Measurements from ENCODE around the gene CD24.
"Not testable (repeated sequence)": the region's sequence is repeated elsewhere in the genome, so short reads cannot be mapped to it uniquely, and the experiment has no call there.

The CD24 gene

GRCh38 chr6:106970769-106971168 lies 3.8 kb downstream of the CD24 start:
- not testable (repeated sequence) for DNase-seq (ENCODE audit: low read depth in 1 of 2, low spot score in 1 of 2)

DNA sequence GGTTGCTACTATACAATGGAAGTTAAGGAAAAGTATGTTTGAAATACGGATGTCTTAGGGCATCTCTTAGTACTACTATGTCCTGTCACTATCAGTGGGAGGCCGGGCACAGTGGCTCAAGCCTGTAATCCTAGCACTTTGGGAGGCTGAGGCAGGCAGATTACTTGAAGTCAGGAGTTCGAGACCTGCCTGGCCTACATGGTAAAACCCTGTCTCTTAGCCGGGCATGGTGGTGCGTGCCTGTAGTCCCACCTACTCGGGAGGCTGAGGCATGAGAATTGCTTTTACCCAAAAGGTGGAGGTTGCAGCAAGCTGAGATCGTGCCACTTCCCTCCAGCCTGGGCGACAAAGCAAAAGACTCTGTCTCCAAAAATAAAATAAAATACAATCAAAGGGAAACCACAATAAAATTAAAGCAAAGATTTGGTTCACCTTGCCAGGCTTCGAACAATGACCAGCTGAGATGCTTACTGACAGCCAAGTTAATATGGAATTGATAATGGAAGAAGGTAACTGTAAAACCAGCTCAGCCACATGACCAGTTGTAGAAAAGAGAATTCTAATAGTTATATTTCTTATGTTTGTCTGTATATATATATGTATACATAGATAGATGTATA lies 6.5 kb downstream of the CD24 start:
- no peak for DNase-seq (ENCODE audit: low read depth in 1 of 2, low spot score in 1 of 2)

GRCh38 chr6:106966671-106967640 lies 7.6 kb downstream of the CD24 start:
- DNase-seq (ENCODE audit: low read depth in 1 of 2, low spot score in 1 of 2) = no peak

DNA sequence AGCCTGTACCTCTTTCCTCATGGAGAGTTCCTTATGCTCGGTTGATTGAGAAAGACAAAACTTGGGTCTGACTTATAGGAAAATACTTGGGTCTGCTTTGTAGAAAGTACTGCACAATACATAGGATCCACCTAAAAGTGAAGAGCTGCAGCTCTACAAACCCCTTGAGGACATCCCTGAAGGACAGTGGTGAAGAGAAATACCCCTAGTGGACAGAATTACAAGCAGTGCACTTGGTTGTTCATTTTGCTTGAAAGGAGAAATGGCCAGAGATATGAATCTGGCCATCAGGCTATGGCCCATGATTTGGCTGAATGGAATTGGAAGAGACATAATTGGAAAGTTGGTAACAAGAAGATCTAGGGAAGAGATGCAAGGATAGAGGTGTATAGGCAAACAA lies 8.3 kb downstream of the CD24 start:
- DNase-seq (ENCODE audit: low read depth in 1 of 2, low spot score in 1 of 2) = no peak

DNA sequence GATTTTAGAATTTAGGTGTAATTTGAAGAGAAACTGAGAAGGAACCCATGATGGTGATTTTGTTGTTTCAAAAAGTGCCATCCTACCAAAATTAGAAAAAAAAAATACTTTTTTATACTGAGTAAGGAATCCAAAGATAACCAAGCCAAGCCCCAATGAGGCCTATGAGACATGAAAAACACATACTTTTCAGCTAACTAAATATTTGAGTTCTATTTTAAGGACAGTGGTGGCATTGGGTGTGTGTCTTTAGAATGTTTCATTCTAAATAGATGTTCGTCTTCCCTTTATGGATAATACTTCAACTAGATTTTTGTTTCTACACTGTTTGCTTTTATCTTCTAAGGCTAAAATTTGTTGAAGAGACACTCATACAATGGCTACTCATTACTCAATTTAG lies 9.6 kb downstream of the CD24 start:
- DNase-seq (ENCODE audit: low read depth in 1 of 2, low spot score in 1 of 2) = no peak

- no peak for DNase-seq (ENCODE audit: low read depth in 1 of 2, low spot score in 1 of 2)
Measured at GRCh38 chr6:106964099-106964498, 10.4 kb downstream of the CD24 start.

GRCh38 chr6:106963544-106963943 lies 11.0 kb downstream of the CD24 start:
- no peak for DNase-seq (ENCODE audit: low read depth in 1 of 2, low spot score in 1 of 2)

GRCh38 chr6:106961801-106962200 lies 12.7 kb downstream of the CD24 start:
- DNase-seq (ENCODE audit: low read depth in 1 of 2, low spot score in 1 of 2) = no peak

DNA sequence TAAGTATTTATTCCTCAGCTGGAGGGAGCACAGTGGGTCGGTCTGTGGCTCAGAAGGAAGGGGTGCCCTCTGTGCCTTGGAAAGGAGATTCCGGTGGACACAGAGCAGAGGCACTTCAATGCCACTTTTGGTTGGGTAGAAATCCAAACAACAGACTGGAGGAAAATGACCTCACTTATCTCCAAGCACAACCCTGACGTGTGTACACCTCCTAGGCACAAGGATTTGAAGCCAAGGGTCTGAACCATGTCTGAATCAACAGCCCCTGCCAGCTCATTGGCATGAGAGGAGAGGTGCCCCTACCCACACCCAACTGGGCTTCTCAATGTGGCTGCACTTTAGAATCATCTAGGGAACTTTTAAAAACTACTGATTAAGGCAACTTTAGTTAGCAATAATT lies 13.4 kb downstream of the CD24 start:
- no peak for DNase-seq (ENCODE audit: low read depth in 1 of 2, low spot score in 1 of 2)

GRCh38 chr6:106959985-106960384 lies 14.5 kb downstream of the CD24 start:
- DNase-seq (ENCODE audit: low read depth in 1 of 2, low spot score in 1 of 2) = no peak

DNA sequence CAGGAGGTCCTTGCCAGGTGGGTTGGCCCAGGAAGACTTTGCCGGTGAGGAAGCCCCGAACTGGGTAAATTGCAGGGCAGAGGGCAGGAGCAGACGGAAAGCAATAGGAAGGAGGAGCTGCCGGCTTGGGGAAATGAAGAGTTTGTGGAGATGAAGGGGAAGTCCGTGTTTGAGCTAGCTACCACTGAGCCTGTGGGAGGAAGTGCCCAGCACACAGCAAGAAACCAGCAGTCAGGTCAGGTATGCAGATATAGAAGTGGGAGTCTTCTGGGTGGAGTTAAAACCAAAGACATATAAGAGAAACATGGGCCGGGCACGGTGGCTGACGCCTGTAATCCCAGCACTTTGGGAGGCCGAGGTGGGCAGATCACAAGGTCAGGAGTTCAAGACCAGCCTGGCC lies 34.7 kb downstream of the CD24 start:
- no peak for DNase-seq (ENCODE audit: low read depth in 1 of 2, low spot score in 1 of 2)

DNA sequence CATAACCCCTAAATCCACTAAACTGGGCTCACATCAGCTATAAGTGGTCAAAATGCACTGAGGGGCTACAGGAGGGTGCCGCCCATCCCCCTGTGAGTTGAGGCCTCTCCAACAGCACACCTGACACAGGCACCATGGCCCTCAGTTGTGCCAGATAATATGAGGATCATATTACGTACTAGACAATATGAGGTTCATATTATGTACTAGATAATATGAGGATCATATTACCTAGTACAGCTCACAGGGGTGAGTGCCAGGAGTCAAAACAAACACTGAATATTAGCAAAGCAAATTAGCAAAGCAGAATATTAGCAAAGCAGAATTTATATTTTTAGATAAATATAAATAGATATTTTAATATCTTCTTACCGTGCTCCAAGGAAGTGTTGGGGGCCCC lies 35.3 kb downstream of the CD24 start:
- no peak for DNase-seq (ENCODE audit: low read depth in 1 of 2, low spot score in 1 of 2)

DNA sequence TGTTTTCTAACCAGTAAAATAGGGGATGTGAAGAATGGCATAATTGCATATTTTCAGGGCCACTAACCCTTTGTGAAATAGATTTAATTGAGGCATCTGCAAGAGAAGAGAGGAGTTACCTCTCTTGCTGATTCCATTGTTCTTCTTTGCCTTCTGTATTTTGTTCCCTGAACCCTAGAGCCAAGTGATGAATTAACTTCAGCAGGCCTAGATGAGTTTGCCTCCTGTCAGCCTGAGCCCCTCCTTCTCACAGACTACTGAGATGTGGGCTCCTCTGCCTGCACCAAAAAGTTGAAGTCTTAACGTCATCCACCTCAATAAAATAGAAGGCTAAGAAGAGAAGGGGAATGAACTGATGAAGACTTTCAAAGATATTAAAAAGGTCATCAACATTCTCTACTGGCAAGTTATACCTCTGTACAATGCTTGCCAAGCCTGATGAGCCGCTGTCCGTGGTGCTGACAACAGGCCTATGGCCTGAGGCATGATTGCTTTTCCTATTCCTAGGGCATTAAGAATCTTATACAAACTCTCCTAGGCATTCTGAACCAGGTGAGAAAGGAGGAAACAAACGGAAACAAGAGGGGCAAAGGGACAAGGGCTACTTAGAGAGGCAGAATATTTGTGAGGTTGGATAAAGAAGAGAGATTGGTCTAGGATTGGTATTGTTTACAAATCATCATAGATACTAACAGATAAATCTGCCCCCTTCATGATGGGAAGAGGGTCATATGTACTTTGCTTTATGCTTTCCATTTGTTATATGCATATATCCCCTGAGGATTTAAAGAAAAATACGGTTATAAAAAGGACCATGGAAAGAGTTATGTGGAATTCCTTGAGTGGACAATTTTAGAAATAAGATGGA lies 46.8 kb downstream of the CD24 start:
- DNase-seq (ENCODE audit: low read depth in 1 of 2, low spot score in 1 of 2) = peak in 1 of 2 donors; percentile 2

DNA sequence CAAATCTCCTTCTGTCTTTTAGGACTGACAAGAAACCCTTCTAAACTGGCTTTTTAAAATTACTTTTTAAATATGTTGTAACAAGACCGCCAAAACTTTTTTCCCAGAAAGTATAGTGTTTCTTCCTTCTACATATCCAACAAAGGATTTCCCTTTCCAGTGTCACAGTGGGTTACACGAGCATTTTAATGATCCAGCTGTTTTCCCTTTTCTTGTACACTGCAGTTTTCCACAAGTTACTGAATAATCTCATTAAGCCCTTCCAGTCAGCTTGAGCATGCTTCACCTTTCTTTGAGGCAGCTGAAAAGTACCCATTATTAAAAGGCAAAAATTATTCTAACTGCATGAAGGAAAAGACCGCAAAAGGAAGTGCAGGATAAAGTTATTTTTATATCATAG lies 48.6 kb downstream of the CD24 start:
- no peak for DNase-seq (ENCODE audit: low read depth in 1 of 2, low spot score in 1 of 2)

- no peak for DNase-seq (ENCODE audit: low read depth in 1 of 2, low spot score in 1 of 2)
Measured at GRCh38 chr6:106924694-106925523, 49.6 kb downstream of the CD24 start.

- DNase-seq (ENCODE audit: low read depth in 1 of 2, low spot score in 1 of 2) = no peak
Measured at GRCh38 chr6:106922626-106923025, 51.9 kb downstream of the CD24 start.
